A673 (cell line): ENCODE data around the gene RASAL2.

Source experiments
- EZH2 ChIP-seq: fragments of 200-600 bp; sonication (generic); IDR thresholded peaks from 2 replicates; pipeline ENCODE4 v1.6.1; 2017; ENCODE audit warnings: borderline replicate concordance, low read depth, mild to moderate bottlenecking, mixed read lengths, antibody characterized with exemption, low read length; ENCODE audit not compliant: poor library complexity, severe bottlenecking
- TF ChIP-seq, protein P1 (sequence below): fragments of 300-800, 200-600 bp; sonication (generic); conservative IDR thresholded peaks from 2 replicates; pipeline ENCODE4 v1.5.1; 2017; ENCODE audit warnings: low read depth, mild to moderate bottlenecking, antibody characterized with exemption, low read length, moderate library complexity, mixed read lengths

DNA sequence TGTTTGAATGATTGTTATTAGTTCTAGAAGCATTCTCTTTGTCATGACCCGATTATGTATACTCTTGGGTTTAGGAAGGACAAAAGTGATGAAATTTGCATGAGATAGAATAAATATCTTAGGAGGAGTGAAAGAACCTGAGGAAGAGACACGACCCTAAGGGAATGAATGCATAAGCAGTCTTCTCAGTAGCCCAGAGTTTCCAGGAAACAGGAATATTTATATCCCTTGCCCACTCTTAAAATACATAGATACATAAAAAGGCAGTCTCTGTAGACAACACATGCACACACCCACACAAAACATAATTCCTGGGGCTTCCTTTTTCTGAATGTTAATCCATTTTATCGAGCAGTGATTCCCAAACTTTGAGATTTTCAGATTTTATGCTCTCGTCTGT is 383.5 kb downstream of the RASAL2 start:
- TF ChIP-seq, protein P1, sequence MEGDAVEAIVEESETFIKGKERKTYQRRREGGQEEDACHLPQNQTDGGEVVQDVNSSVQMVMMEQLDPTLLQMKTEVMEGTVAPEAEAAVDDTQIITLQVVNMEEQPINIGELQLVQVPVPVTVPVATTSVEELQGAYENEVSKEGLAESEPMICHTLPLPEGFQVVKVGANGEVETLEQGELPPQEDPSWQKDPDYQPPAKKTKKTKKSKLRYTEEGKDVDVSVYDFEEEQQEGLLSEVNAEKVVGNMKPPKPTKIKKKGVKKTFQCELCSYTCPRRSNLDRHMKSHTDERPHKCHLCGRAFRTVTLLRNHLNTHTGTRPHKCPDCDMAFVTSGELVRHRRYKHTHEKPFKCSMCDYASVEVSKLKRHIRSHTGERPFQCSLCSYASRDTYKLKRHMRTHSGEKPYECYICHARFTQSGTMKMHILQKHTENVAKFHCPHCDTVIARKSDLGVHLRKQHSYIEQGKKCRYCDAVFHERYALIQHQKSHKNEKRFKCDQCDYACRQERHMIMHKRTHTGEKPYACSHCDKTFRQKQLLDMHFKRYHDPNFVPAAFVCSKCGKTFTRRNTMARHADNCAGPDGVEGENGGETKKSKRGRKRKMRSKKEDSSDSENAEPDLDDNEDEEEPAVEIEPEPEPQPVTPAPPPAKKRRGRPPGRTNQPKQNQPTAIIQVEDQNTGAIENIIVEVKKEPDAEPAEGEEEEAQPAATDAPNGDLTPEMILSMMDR = no peak
- TF ChIP-seq EZH2 = no peak
